ENCODE measurements around the gene TNS2. TPM values are rescaled to one million over a fixed set of nuclear protein-coding genes. Genes with fewer than 3 reads are reported as not detected.

Gene TNS2
- total and polyA plus RNA-seq, 2 of the 13 experiments (the other 11 are each of a cell fraction or from before 2014, with no cell fraction given) = 8.9 to 20.4 TPM

- TF ChIP-seq ZGPAT (CRISPR knock-in tag; IDR thresholded peaks at IDR 0.05) = no peak
- no peak for TF ChIP-seq KIAA2018 (CRISPR knock-in tag; IDR thresholded peaks at IDR 0.05; ENCODE audit: borderline replicate concordance)
- no peak for TF ChIP-seq ZNF644 (CRISPR knock-in tag; IDR thresholded peaks at IDR 0.05; ENCODE audit: low read depth)
- no peak for TF ChIP-seq IRF1 (CRISPR knock-in tag; IDR thresholded peaks at IDR 0.05; ENCODE audit: low read depth)
- TF ChIP-seq CHD2 (IDR thresholded peaks at IDR 0.05; ENCODE audit: low read depth, low read length) = no peak
- TF ChIP-seq MED1 (CRISPR knock-in tag; IDR thresholded peaks at IDR 0.05) = peak; percentile 33; the same call in 1 of the 2 replicates
- TF ChIP-seq MED13 (CRISPR knock-in tag; IDR thresholded peaks at IDR 0.05) = no peak
- no peak; the same call in 1 of the 2 replicates for TF ChIP-seq ARID4A (CRISPR knock-in tag; IDR thresholded peaks at IDR 0.05; ENCODE audit: borderline replicate concordance)
- no peak for TF ChIP-seq ATF2 (CRISPR knock-in tag; IDR thresholded peaks at IDR 0.05)
- TF ChIP-seq NR1H2 (CRISPR knock-in tag; IDR thresholded peaks at IDR 0.05; ENCODE audit: borderline replicate concordance, low read depth) = no peak
- TF ChIP-seq ZNF260 (CRISPR knock-in tag; IDR thresholded peaks at IDR 0.05; ENCODE audit: borderline replicate concordance, low read depth) = no peak
- TF ChIP-seq ZNF570 (CRISPR knock-in tag; IDR thresholded peaks at IDR 0.05; ENCODE audit: borderline replicate concordance) = no peak
Observed at GRCh38 chr12:53054112-53054878, 4.4 kb downstream of the TNS2 start (continued).

Measured in HepG2 (cell line).